ENCODE results near the gene GMEB2. TPM values are rescaled to one million over a fixed set of nuclear protein-coding genes. Genes with fewer than 3 reads are reported as not detected.

Gene GMEB2
- total RNA-seq, 1 donor = 9.4 TPM

DNA sequence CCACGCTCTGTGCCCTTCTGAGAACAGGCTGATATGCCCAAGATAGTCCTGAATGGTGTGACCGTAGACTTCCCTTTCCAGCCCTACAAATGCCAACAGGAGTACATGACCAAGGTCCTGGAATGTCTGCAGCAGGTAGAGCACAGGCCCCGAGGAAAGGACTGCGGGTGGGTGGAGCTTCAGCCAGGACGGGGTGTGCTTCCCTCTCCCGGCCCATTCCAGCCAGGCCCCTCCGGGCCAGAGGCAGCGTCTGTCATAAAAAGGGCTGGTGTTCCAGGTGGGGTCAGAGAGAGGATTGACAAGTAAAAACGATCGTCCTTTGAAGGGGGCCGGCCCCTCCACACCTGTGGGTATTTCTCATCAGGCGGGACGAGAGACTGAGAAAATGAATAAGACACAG lies 32.5 kb upstream of the GMEB2 start:
- H3K36me3 ChIP-seq (ENCODE audit: insufficient read depth, low read length) = peaks cover 34% of the 10 kb centered on the region
- H3K9me3 ChIP-seq (ENCODE audit: low read depth, low read length) = no peaks in the 10 kb centered on the region
- peak overlapping the region; percentile 99 for H2AFZ ChIP-seq (ENCODE audit: low read length)
- H3K27me3 ChIP-seq (ENCODE audit: insufficient read depth, low read length) = no peaks in the 10 kb centered on the region
- peak overlapping the region; percentile 99 for H3K4me3 ChIP-seq (ENCODE audit: insufficient read depth, low read length)
- H3K4me2 ChIP-seq (ENCODE audit: insufficient read depth, low read length) = peak overlapping the region; percentile 97
- no peaks in the 10 kb centered on the region for H4K20me1 ChIP-seq (ENCODE audit: insufficient read depth, low read length)
- TF ChIP-seq, protein P1, sequence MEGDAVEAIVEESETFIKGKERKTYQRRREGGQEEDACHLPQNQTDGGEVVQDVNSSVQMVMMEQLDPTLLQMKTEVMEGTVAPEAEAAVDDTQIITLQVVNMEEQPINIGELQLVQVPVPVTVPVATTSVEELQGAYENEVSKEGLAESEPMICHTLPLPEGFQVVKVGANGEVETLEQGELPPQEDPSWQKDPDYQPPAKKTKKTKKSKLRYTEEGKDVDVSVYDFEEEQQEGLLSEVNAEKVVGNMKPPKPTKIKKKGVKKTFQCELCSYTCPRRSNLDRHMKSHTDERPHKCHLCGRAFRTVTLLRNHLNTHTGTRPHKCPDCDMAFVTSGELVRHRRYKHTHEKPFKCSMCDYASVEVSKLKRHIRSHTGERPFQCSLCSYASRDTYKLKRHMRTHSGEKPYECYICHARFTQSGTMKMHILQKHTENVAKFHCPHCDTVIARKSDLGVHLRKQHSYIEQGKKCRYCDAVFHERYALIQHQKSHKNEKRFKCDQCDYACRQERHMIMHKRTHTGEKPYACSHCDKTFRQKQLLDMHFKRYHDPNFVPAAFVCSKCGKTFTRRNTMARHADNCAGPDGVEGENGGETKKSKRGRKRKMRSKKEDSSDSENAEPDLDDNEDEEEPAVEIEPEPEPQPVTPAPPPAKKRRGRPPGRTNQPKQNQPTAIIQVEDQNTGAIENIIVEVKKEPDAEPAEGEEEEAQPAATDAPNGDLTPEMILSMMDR (IDR thresholded peaks at IDR 0.05; ENCODE audit: extremely low read depth, low read depth, low read length) = no peak
- H3K27ac ChIP-seq (ENCODE audit: low read depth, low read length) = peak overlapping the region; percentile 44
- peaks cover 14% of the 10 kb centered on the region for H3K4me1 ChIP-seq (ENCODE audit: insufficient read depth, low read length)
- DNase-seq (ENCODE audit: insufficient read length, low spot score, missing footprints) = peak; percentile 89
- H3K79me2 ChIP-seq (ENCODE audit: insufficient read depth, low read length) = peaks cover 42% of the 10 kb centered on the region

DNA sequence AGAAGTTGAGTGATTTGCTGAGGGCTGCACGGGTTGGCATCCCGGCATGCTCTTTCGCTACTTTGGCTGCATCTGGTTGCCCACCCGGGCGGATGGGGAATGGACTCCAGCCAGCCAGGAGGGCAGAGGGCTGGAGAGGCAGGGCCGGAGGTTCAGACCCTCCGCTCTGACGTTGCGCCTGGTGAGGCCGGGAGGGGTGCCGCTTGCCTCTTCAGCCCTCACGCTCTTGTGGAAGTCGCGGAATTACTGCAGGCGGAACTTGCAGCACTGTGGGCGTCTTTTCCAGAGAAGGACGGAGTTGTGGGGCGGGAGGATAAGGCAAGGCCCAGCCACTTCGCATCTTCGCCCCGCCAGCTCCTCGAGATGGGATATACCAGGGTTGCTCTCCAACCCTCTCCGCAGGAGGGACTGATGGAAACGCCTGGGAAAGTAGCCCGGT lies 31.9 kb upstream of the GMEB2 start:
- Histone ChIP-seq H2AFZ (ENCODE audit: low read length) (peak overlapping the region; percentile 99), H3K4me2 (ENCODE audit: insufficient read depth, low read length) (peak overlapping the region; percentile 97), H3K4me1 (ENCODE audit: insufficient read depth, low read length) (peaks cover 14% of the 10 kb centered on the region), H3K79me2 (ENCODE audit: insufficient read depth, low read length) (peaks cover 36% of the 10 kb centered on the region), H3K27ac (ENCODE audit: low read depth, low read length) (peak overlapping the region; percentile 44), H3K36me3 (ENCODE audit: insufficient read depth, low read length) (peaks cover 32% of the 10 kb centered on the region), H3K27me3 (ENCODE audit: insufficient read depth, low read length) (no peaks in the 10 kb centered on the region), H3K4me3 (ENCODE audit: insufficient read depth, low read length) (peak overlapping the region; percentile 99), H3K9me3 (ENCODE audit: low read depth, low read length) (no peaks in the 10 kb centered on the region), H4K20me1 (ENCODE audit: insufficient read depth, low read length) (no peaks in the 10 kb centered on the region)
- TF ChIP-seq, protein P1 (IDR thresholded peaks at IDR 0.05; ENCODE audit: extremely low read depth, low read depth, low read length) = no peak
- peak; percentile 95 for DNase-seq (ENCODE audit: insufficient read length, low spot score, missing footprints)

DNA sequence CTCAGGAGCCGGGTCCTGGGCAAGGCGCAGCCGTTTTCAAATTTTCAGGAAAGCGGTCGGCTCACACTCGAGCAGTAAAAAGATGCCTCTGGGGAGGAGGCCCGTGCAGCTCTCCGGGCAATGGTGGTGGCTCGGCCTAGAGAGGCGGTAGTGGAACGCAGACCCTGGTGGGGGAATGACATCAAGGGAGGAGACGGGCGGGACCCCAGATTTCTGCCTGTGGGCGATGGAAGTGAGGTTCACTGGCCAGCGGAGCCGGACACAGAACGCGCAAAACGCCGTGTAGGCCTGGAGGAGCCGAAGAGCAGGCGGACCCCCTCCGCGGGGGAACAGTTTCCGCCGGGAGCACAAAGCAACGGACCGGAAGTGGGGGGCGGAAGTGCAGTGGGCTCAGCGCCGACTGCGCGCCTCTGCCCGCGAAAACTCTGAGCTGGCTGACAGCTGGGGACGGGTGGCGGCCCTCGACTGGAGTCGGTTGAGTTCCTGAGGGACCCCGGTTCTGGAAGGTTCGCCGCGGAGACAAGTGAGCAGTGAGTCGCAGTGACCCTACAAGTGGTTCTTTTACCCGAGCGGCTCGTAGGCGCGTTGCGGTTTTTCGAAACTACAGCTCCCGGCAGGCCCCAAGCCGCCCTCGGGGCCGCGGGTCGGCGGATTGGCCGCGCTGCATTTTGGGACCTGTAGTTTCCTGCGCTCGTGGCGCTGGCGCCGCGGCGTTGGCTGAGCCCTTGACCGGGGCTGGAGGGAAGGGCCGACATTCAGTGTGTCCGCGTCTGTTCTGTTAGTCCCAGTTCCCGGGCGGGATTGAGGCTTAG lies 31.2 kb upstream of the GMEB2 start, which contains the start of gene RTEL1:
Gene RTEL1, plus strand, starts transcription at position 376 of the 812 bp plus-strand sequence. CDS start 1,091 bp downstream, outside the sequence.
- Histone ChIP-seq H4K20me1 (ENCODE audit: insufficient read depth, low read length) (no peaks in the 10 kb centered on the region), H2AFZ (ENCODE audit: low read length) (peak within 1 kb of the TSS; percentile 99), H3K27ac (ENCODE audit: low read depth, low read length) (peak within 1 kb of the TSS; percentile 44), H3K79me2 (ENCODE audit: insufficient read depth, low read length) (peaks cover 36% of the 10 kb centered on the region), H3K4me1 (ENCODE audit: insufficient read depth, low read length) (peaks cover 14% of the 10 kb centered on the region), H3K36me3 (ENCODE audit: insufficient read depth, low read length) (peaks cover 26% of the 10 kb centered on the region), H3K27me3 (ENCODE audit: insufficient read depth, low read length) (no peaks in the 10 kb centered on the region), H3K9me3 (ENCODE audit: low read depth, low read length) (no peaks in the 10 kb centered on the region), H3K4me2 (ENCODE audit: insufficient read depth, low read length) (peak within 1 kb of the TSS; percentile 97), H3K4me3 (ENCODE audit: insufficient read depth, low read length) (peak within 1 kb of the TSS; percentile 99)
- TF ChIP-seq, protein P1 (IDR thresholded peaks at IDR 0.05; ENCODE audit: extremely low read depth, low read depth, low read length) = no peak
- DNase-seq (ENCODE audit: insufficient read length, low spot score, missing footprints) = peak; percentile 100

DNA sequence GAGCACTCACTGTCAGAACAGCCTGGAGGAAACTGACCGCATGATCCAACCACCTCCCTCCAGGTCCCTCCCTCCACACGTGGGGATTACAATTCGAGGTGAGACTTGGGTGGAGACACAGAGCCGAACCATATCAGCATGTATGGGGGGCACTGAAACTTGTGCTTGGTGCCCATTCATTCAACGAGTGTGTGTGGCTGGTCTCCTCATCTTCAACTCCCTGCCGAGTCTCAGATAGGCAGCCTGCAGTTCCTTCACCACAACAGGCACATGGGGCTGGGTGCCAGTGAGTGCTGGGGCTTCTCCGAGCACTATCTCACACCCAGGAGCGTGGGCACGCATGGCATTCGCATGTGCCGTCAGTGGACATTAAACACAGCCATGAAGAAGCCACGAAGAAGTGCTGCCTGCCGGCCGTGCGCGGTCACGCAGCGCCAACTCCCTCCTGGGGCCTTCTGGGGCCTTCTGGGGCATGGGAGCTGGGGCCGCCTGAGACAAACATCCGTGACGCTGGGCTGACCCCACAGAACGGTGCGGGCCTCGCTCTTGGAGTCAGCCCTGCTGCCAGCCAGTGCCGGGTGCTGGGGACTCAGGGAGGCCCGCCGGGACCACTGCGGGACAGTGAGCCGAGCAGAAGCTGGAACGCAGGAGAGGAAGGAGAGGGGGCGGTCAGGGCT lies 30.5 kb upstream of the GMEB2 start:
- H2AFZ ChIP-seq (ENCODE audit: low read length) = peak overlapping the region; percentile 99
- H3K4me1 ChIP-seq (ENCODE audit: insufficient read depth, low read length) = peaks cover 14% of the 10 kb centered on the region
- DNase-seq (ENCODE audit: insufficient read length, low spot score, missing footprints) = peak; percentile 94
- TF ChIP-seq, protein P1 (IDR thresholded peaks at IDR 0.05; ENCODE audit: extremely low read depth, low read depth, low read length) = no peak
- H4K20me1 ChIP-seq (ENCODE audit: insufficient read depth, low read length) = no peaks in the 10 kb centered on the region
- H3K79me2 ChIP-seq (ENCODE audit: insufficient read depth, low read length) = peaks cover 35% of the 10 kb centered on the region
- H3K36me3 ChIP-seq (ENCODE audit: insufficient read depth, low read length) = peaks cover 19% of the 10 kb centered on the region
- H3K27ac ChIP-seq (ENCODE audit: low read depth, low read length) = peak overlapping the region; percentile 44
- H3K4me3 ChIP-seq (ENCODE audit: insufficient read depth, low read length) = peak overlapping the region; percentile 99
- H3K27me3 ChIP-seq (ENCODE audit: insufficient read depth, low read length) = peaks cover 1% of the 10 kb centered on the region
- H3K9me3 ChIP-seq (ENCODE audit: low read depth, low read length) = no peaks in the 10 kb centered on the region
- H3K4me2 ChIP-seq (ENCODE audit: insufficient read depth, low read length) = peak overlapping the region; percentile 97
